ENCODE results near the gene UBE2I. TPM values are rescaled to one million over a fixed set of nuclear protein-coding genes. Genes with fewer than 3 reads are reported as not detected.

Gene UBE2I
- total RNA-seq, 1 donor from 2014 or later = 170 TPM

- no peak overlapping the region for H3K4me3 Mint-ChIP-seq
- TF ChIP-seq CTCF (conservative IDR thresholded peaks at IDR 0.05) = no peak
- no peaks in the 10 kb centered on the region for H3K9me3 Mint-ChIP-seq
- H3K36me3 Mint-ChIP-seq = no peaks in the 10 kb centered on the region
- DNase-seq (ENCODE audit: extremely low spot score, unreplicated experiment) = no peak
- H3K27ac Mint-ChIP-seq = no peak overlapping the region
- H3K4me1 Mint-ChIP-seq (ENCODE audit: unreplicated experiment) = peaks cover 9% of the 10 kb centered on the region
- peaks cover 4% of the 10 kb centered on the region for H3K27me3 Mint-ChIP-seq
Observed at GRCh38 chr16:1375741-1376410, 66.4 kb downstream of the UBE2I start.

Other genes with a start within 250 kb of the UBE2I start
- gene SSTR5, start 236.9 kb upstream of the UBE2I start, total RNA-seq (ENCODE audit: low replicate concordance) = 0.43 and 1.8 TPM in 2 replicates
- not detected in 2 replicates for gene C1QTNF8, start 213.4 kb upstream of the UBE2I start, total RNA-seq (ENCODE audit: low replicate concordance)
- gene CACNA1H, start 156.5 kb upstream of the UBE2I start, total RNA-seq (ENCODE audit: low replicate concordance) = 23.2 and 38.1 TPM in 2 replicates
- gene TPSG1, start 84.4 kb upstream of the UBE2I start, total RNA-seq (ENCODE audit: low replicate concordance) = 0.43 TPM in 1 of 2 replicates, not detected in the other
- gene TPSB2, start 79.5 kb upstream of the UBE2I start, total RNA-seq (ENCODE audit: low replicate concordance) = not detected in 2 replicates
- not detected in 2 replicates for gene TPSAB1, start 68.9 kb upstream of the UBE2I start, total RNA-seq (ENCODE audit: low replicate concordance)
- gene TPSD1, start 53.6 kb upstream of the UBE2I start, total RNA-seq (ENCODE audit: low replicate concordance) = not detected in 2 replicates
- 5.0 and 6.9 TPM in 2 replicates for gene BAIAP3, start 24.0 kb downstream of the UBE2I start, total RNA-seq (ENCODE audit: low replicate concordance)
- 53.1 and 54.0 TPM in 2 replicates for gene TSR3, start 42.2 kb downstream of the UBE2I start, total RNA-seq (ENCODE audit: low replicate concordance)
- gene GNPTG, start 42.3 kb downstream of the UBE2I start, total RNA-seq (ENCODE audit: low replicate concordance) = 55.6 and 68.5 TPM in 2 replicates
- gene UNKL, start 105.1 kb downstream of the UBE2I start, total RNA-seq (ENCODE audit: low replicate concordance) = 20.3 and 26.1 TPM in 2 replicates
- gene UQCC4, start 111.1 kb downstream of the UBE2I start, total RNA-seq (ENCODE audit: low replicate concordance) = 14.5 and 15.0 TPM in 2 replicates
- gene PERCC1, start 121.4 kb downstream of the UBE2I start, total RNA-seq (ENCODE audit: low replicate concordance) = 0.77 and 0.83 TPM in 2 replicates
- 2.2 and 5.0 TPM in 2 replicates for gene CCDC154, start 134.9 kb downstream of the UBE2I start, total RNA-seq (ENCODE audit: low replicate concordance)
- gene CLCN7, start 165.4 kb downstream of the UBE2I start, total RNA-seq (ENCODE audit: low replicate concordance) = 91.9 and 98.1 TPM in 2 replicates
- gene PTX4, start 179.3 kb downstream of the UBE2I start, total RNA-seq (ENCODE audit: low replicate concordance) = not detected in 2 replicates
- gene TELO2, start 183.7 kb downstream of the UBE2I start, total RNA-seq (ENCODE audit: low replicate concordance) = 39.3 and 65.4 TPM in 2 replicates
- gene TMEM204, start 224.0 kb downstream of the UBE2I start, total RNA-seq (ENCODE audit: low replicate concordance) = 1.0 TPM in 1 of 2 replicates, not detected in the other